ENCODE data around the gene MUS81.
"Not testable (repeated sequence)": the region's sequence is repeated elsewhere in the genome, so short reads cannot be mapped to it uniquely, and the experiment has no call there.

The MUS81 gene

DNA sequence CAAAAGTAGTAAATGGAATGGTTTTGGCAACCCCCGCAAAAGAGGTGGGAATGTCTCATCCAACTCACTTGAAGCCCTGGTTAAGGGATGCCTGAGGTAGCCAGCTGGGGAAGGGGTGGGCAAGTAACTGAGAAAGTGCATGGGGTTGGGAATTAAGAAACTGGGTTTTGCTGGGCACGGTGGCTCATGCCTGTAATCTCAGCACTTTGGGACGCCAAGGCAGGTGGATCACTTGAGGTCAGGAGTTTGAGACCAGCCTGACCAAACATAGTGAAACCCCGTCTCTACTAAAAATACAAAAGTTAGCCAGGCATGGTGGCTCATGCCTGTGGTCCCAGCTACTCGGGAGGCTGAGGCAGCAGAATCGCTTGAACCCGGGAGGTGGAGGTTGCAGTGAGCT lies 11.5 kb upstream of the MUS81 start:
- not testable (repeated sequence) for DNase-seq

- DNase-seq: no peak
These were observed 10.9 kb upstream of the MUS81 start for GRCh38 chr11:65849366-65849765.

- no peak for DNase-seq
These were observed 10.4 kb upstream of the MUS81 start for GRCh38 chr11:65849771-65850216.

DNA sequence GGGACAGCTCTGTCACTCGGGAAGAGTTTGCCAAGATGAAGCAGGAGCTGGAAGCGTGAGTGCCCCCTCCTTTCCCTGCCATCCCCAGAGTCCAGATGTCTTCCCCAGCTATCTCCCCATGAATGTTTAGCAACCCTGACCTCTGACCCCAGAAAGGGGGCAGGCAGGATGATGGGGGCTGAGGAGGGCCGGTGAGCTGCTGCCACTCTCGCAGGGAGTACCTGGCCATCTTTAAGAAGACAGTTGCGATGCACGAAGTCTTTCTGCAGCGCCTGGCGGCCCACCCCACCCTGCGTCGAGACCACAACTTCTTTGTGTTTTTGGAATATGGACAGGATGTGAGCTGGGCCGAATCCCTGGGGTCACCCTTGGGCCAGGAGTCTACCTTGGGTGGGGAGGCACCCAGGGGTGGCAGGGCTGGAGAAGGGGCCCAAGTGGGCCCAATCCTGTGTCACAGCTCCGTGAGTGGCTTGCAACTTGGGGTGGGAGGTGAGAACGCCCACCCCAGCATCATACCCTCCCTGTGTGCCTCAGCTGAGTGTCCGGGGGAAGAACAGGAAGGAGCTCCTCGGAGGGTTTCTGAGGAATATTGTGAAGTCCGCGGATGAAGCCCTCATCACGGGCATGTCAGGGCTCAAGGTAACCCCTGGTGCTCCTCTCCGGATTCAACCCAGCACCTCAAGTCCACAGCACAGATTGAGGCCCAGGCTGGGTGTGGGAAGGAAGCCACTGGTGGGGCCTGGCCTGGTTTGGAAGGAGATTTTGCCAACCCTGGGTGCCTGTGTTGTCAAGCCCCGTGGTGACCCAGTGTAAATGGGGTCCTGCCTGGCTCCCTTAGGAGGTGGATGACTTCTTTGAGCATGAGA lies 9.8 kb upstream of the MUS81 start:
- DNase-seq: no peak

DNA sequence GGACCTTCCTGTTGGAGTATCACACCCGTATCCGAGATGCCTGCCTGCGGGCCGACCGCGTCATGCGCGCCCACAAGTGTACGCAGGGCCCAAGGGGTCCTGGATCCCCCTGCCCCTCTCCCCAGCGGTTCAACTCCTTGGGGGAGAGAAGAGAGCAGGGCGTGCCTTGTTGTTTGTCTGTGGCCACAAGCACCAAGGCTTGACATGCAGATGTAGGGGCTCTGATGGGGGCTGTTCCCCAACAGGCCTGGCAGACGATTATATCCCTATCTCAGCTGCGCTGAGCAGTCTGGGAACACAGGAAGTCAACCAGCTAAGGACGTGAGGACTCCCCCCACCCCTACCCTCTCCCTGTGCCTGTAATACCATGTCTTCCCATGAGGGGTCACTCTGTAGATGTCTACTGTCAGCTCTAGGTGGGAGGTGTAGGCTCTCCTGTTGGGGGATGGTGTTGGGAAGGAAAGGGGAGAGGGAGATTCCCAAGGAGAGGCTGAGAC lies 9.1 kb upstream of the MUS81 start:
- DNase-seq: peak; percentile 27

GRCh38 chr11:65851811-65852507 lies 8.3 kb upstream of the MUS81 start:
- no peak for DNase-seq

DNA sequence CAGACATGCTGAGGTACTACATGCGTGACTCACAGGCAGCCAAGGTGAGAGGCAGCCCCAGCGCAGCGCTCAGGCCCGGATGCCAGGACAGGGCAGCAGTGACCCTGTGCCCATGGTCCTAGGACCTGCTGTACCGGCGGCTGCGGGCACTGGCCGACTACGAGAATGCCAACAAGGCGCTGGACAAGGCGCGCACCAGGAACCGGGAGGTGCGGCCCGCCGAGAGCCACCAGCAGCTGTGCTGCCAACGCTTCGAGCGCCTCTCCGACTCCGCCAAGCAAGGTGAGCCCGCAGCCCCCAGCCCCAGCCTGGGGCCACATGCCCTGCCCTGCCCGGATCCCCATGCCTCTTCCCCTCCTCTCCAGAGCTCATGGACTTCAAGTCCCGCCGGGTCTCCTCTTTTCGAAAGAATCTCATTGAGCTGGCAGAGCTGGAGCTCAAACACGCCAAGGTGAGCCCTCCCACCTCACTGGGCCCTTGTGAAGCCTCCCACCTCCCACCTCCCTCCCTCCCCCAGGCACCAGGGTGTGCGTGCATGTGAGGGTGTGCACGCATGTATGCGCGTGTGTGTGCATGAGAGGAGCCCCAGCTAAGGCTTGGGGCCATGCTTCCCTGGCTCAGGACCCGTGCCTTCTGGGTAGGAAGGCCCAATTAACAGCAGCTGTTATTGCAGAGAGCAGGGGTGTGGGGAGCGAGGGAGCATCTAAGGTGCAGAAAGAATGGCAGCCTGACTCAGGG lies 7.6 kb upstream of the MUS81 start:
- no peak for DNase-seq

GRCh38 chr11:65853246-65853979 lies 6.8 kb upstream of the MUS81 start:
- DNase-seq: no peak

DNA sequence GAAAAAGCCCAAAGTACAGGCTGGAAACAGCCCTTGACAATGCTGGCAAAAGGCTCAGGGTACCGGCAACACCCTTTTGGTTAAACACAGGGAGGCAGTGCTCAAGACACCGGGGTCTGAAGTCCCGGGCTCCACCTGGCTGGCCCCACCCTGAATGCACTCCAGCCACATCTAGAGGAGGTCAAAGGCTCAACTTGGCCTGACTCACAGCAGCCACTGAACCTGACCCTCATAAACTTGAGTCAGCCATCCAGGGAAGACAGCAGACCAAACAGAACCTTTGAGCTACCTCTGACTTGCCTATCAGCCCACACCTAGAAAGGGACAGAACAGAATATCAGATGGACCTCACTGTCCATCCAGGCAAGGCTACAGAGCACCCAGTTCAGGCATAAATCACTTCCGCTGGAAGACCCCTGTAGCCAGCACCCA lies 6.1 kb upstream of the MUS81 start:
- DNase-seq: no peak

DNA sequence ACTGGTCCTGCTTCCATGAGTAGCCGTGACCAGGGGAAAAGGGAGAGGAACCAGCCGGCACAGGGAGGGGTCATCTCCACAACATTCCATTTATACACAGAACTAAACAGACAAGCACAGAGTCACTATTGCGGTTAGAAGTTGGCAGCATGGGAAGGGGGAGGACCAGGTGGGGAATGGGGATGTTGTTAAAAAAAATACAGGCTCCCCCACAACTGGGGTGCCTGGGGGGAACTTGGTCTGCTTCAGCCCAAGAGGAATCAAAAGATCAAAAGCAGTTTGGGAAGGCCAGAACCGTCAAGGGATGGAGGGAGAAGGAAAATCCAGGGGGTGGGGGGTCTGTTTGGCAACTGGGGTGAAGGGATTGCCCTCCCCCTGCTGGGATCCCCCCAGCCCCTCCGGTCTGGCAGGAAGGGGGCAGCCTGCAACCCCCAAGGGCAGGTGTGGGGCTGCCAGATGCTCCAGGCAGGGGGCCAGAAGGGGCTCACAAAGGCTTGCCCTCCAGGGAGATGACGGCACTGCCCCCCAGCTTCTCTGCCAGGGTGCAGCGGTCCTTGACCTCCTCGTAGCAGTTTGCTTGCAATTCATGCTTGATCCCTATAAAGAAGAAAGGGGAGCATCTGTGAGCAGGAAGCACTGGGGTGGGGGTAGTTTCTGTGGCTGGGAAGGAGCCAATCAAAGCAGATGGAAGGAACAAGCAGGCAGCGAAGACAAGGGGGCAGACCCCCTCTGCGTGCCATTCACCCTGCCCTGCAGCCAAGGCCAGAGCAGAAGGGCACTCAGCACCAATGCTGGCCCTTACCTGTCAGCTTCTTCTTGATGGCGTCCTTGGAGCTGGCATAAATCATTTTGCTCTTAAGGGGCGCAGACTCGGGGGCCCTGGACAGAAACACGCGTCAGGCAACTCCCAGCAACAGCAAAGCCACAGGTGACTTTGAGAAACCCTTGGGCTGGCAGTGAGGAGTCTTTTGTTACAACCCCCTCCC lies 5.1 kb upstream of the MUS81 start:
- no peak for DNase-seq

GRCh38 chr11:65855927-65856363 lies 4.3 kb upstream of the MUS81 start:
- DNase-seq: no peak

DNA sequence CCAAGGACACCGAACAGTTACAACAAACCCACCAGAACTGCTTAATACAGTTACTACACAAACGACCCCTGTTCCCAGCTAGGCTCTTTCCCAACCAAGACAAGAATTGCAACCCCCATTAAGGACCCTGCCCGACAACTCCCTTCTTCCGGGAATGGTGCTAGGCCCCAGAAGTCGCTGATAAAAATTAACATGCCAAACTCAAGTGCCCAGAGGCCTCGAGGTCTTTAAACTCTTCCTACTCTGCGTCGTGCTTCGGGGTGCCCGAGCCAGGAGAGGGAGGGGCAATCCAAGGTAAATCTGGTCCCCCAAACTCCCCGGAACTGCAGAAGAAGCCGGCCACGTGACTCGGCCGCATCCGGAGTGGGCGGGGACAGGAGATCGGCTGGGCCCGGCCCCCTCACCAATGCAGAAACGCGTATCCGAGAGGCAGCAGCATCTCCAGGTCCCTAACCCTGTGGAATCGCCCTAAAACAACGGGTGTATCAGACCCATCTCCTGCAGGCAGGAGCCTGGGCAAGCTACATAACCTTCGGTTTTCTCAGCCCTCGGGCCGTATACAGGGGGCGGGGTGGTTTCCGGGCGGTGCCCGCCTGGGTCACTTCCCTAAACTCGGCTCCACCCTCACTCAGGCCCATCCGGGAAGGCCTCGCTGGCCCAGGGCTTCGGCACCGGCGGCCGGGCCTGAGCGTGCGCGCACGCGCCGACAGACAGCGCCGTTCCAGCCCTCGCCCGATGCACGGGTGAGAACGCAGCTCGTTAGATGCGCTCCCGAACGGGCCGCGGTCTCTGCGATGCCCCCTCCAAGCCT lies 3.3 kb upstream of the MUS81 start:
- peak; percentile 92 for DNase-seq

GRCh38 chr11:65857500-65857852 lies 2.8 kb upstream of the MUS81 start:
- no peak for DNase-seq

GRCh38 chr11:65857853-65858680 lies 2.2 kb upstream of the MUS81 start, which contains the start of gene CFL1:
Gene CFL1 (minus strand): TSS chr11:65858180. CDS start chr11:65858099, 81 bp downstream.
- peak; percentile 99 for DNase-seq

DNA sequence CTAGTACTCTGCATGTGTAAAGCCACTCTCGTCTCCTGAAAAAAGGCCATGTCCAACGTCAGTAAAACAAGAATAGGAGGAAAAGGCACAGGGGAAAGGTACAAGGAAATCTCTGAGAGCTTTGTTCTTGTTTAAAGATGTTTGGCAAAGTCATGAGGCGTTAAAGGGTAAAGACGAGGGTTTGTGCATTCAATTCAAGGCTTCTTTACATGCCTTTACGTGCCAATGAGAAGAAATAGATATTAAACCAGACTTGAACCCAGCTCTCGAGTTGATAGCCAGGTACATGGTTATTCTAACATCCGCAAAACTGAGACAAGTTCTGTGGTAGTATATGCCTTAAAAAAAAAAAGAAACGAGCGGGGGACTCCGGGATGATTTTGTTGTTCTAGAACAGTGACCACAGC lies 1.5 kb upstream of the MUS81 start:
- DNase-seq: no peak

- peak; percentile 98 for DNase-seq
These were observed 980 bp upstream of the MUS81 start for GRCh38 chr11:65859095-65859811.

GRCh38 chr11:65859812-65860277 lies 388 bp upstream of the MUS81 start:
- peak; percentile 14 for DNase-seq

- no peak for DNase-seq
These were observed 902 bp downstream of the MUS81 start for GRCh38 chr11:65861165-65861505.
